ENCODE results near the gene OR51T1. TPM values are rescaled to one million over a fixed set of nuclear protein-coding genes. Genes with fewer than 3 reads are reported as not detected.

The OR51T1 gene
- total and polyA plus RNA-seq, 2 donors, result not detected

GRCh38 chr11:4921796-4922195 lies 40.1 kb downstream of the OR51T1 start:
- WGBS, result 83% methylated on average over 1 of the region's 1 CpG
- H3K36me3 ChIP-seq (ENCODE audit: control insufficient read depth in 2 of 2, insufficient read depth in 2 of 2, low read length in 1 of 2), result no peaks in the 10 kb centered on the region
- DNase-seq (ENCODE audit: low read depth in 6 of 9, low spot score in 9 of 9), result no peak
- H3K27me3 ChIP-seq (ENCODE audit: control insufficient read depth in 2 of 2, insufficient read depth in 1 of 2, low read length in 1 of 2), result no peaks in the 10 kb centered on the region
- H3K4me3 ChIP-seq (ENCODE audit: low read length in 2 of 2), result no peak overlapping the region
- H3K9me3 ChIP-seq (ENCODE audit: control insufficient read depth in 2 of 2, insufficient read depth in 1 of 2, low read length in 1 of 2), result no peaks in the 10 kb centered on the region
- no peak overlapping the region for H3K27ac ChIP-seq (ENCODE audit: low read depth in 1 of 2, low read length in 1 of 2)
- no peaks in the 10 kb centered on the region for H3K4me1 ChIP-seq (ENCODE audit: control insufficient read depth in 2 of 2, insufficient read depth in 2 of 2, low read length in 2 of 2)

DNA sequence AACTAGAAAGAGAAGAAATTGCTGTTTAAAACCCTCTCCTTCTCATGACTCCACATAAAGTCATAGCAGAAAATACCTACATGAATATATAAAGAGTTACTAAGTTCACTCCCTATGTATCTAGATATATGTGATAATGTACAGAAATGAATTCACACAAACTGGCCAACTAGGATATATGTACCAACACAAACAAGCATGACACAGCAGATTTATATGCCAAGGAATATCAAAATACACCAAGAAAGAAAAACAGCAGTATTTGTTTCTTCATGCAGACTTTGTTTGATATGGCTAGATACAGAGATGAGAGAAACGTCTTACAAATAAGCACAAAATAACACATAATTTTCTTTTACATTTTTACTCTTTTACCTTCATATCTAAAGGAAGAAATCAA lies 40.6 kb downstream of the OR51T1 start:
- WGBS, result 83% methylated on average over 1 of the region's 1 CpG
- no peaks in the 10 kb centered on the region for H3K4me1 ChIP-seq (ENCODE audit: control insufficient read depth in 2 of 2, insufficient read depth in 2 of 2, low read length in 2 of 2)
- H3K9me3 ChIP-seq (ENCODE audit: control insufficient read depth in 2 of 2, insufficient read depth in 1 of 2, low read length in 1 of 2), result no peaks in the 10 kb centered on the region
- H3K4me3 ChIP-seq (ENCODE audit: low read length in 2 of 2), result no peak overlapping the region
- DNase-seq (ENCODE audit: low read depth in 6 of 9, low spot score in 9 of 9), result no peak
- no peaks in the 10 kb centered on the region for H3K36me3 ChIP-seq (ENCODE audit: control insufficient read depth in 2 of 2, insufficient read depth in 2 of 2, low read length in 1 of 2)
- H3K27ac ChIP-seq (ENCODE audit: low read depth in 1 of 2, low read length in 1 of 2), result no peak overlapping the region
- no peaks in the 10 kb centered on the region for H3K27me3 ChIP-seq (ENCODE audit: control insufficient read depth in 2 of 2, insufficient read depth in 1 of 2, low read length in 1 of 2)

DNA sequence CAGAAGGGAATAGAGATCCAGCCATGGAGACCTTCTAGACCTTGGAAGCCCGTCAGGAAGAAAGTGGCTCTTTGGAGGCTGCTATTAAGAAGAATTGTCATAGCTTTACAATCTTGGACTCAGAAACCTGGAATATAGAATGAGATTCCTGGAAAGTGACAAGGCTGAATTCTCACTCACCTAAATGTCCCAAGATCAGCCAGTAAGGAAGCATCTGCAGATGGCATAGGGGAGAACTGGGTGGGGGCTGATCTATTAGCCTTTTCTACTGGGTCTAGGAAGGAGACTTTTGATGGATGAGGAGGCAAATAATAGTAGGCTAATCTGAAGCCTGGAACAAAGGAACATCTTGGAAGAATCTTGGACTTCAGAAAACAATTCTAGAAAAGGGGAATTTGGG lies 42.5 kb downstream of the OR51T1 start, which contains the start of gene OR51G1:
Gene OR51G1, minus strand, starts transcription at position 101 of the 400 bp plus-strand sequence. Its CDS starts 0 bp downstream, at position 101.
- 92% methylated on average over 1 of the region's 1 CpG for WGBS
- Histone ChIP-seq H3K27me3 (ENCODE audit: control insufficient read depth in 2 of 2, insufficient read depth in 1 of 2, low read length in 1 of 2) (no peaks in the 10 kb centered on the region), H3K9me3 (ENCODE audit: control insufficient read depth in 2 of 2, insufficient read depth in 1 of 2, low read length in 1 of 2) (no peaks in the 10 kb centered on the region), H3K27ac (ENCODE audit: low read depth in 1 of 2, low read length in 1 of 2) (no peak within 1 kb of the TSS), H3K36me3 (ENCODE audit: control insufficient read depth in 2 of 2, insufficient read depth in 2 of 2, low read length in 1 of 2) (no peaks in the 10 kb centered on the region), H3K4me3 (ENCODE audit: low read length in 2 of 2) (no peak within 1 kb of the TSS), H3K4me1 (ENCODE audit: control insufficient read depth in 2 of 2, insufficient read depth in 2 of 2, low read length in 2 of 2) (no peaks in the 10 kb centered on the region)
- no peak for DNase-seq (ENCODE audit: low read depth in 6 of 9, low spot score in 9 of 9)

GRCh38 chr11:4926608-4927007 lies 44.9 kb downstream of the OR51T1 start:
- Histone ChIP-seq H3K4me3 (ENCODE audit: low read length in 2 of 2) (no peak overlapping the region), H3K4me1 (ENCODE audit: control insufficient read depth in 2 of 2, insufficient read depth in 2 of 2, low read length in 2 of 2) (no peaks in the 10 kb centered on the region), H3K9me3 (ENCODE audit: control insufficient read depth in 2 of 2, insufficient read depth in 1 of 2, low read length in 1 of 2) (no peaks in the 10 kb centered on the region), H3K27me3 (ENCODE audit: control insufficient read depth in 2 of 2, insufficient read depth in 1 of 2, low read length in 1 of 2) (no peaks in the 10 kb centered on the region), H3K27ac (ENCODE audit: low read depth in 1 of 2, low read length in 1 of 2) (no peak overlapping the region), H3K36me3 (ENCODE audit: control insufficient read depth in 2 of 2, insufficient read depth in 2 of 2, low read length in 1 of 2) (no peaks in the 10 kb centered on the region)
- DNase-seq (ENCODE audit: low read depth in 6 of 9, low spot score in 9 of 9), result no peak

Other genes starting within 250 kb of the OR51T1 start
- gene OR51D1, start 244.4 kb upstream of the OR51T1 start, total RNA-seq, result not detected
- under 0.01 TPM for gene OR51D1, start 244.4 kb upstream of the OR51T1 start, polyA plus RNA-seq
- gene OR51E1, start 237.9 kb upstream of the OR51T1 start, total RNA-seq, result 0.33 TPM
- gene OR51E1, start 237.9 kb upstream of the OR51T1 start, polyA plus RNA-seq, result 0.68 TPM
- gene OR51E2, start 184.0 kb upstream of the OR51T1 start, total RNA-seq, result under 0.01 TPM
- 0.57 TPM for gene OR51E2, start 184.0 kb upstream of the OR51T1 start, polyA plus RNA-seq
- gene MMP26, start 177.1 kb upstream of the OR51T1 start, total RNA-seq, result 0.52 TPM
- gene MMP26, start 177.1 kb upstream of the OR51T1 start, polyA plus RNA-seq, result 1.9 TPM
- not detected for gene OR51F1, start 112.0 kb upstream of the OR51T1 start, total RNA-seq
- not detected for gene OR51F1, start 112.0 kb upstream of the OR51T1 start, polyA plus RNA-seq
- gene OR52R1, start 77.5 kb upstream of the OR51T1 start, total RNA-seq, result not detected
- not detected for gene OR52R1, start 77.5 kb upstream of the OR51T1 start, polyA plus RNA-seq
- not detected for gene OR51F2, start 60.6 kb upstream of the OR51T1 start, total RNA-seq
- gene OR51F2, start 60.6 kb upstream of the OR51T1 start, polyA plus RNA-seq, result not detected
- not detected for gene OR51S1, start 32.7 kb upstream of the OR51T1 start, total RNA-seq
- gene OR51S1, start 32.7 kb upstream of the OR51T1 start, polyA plus RNA-seq, result not detected
- gene OR51A7, start 21.9 kb downstream of the OR51T1 start, total RNA-seq, result not detected
- gene OR51A7, start 21.9 kb downstream of the OR51T1 start, polyA plus RNA-seq, result 0.05 TPM
- not detected for gene OR51G2, start 37.5 kb downstream of the OR51T1 start, total RNA-seq
- gene OR51G2, start 37.5 kb downstream of the OR51T1 start, polyA plus RNA-seq, result 0.02 TPM
- not detected for gene OR51G1, start 42.4 kb downstream of the OR51T1 start, total RNA-seq
- gene OR51G1, start 42.4 kb downstream of the OR51T1 start, polyA plus RNA-seq, result 0.02 TPM
- not detected for gene OR51A4, start 65.7 kb downstream of the OR51T1 start, total RNA-seq
- gene OR51A4, start 65.7 kb downstream of the OR51T1 start, polyA plus RNA-seq, result 0.02 TPM
- gene OR51A2, start 73.8 kb downstream of the OR51T1 start, total RNA-seq, result not detected
- gene OR51A2, start 73.8 kb downstream of the OR51T1 start, polyA plus RNA-seq, result not detected
- gene OR51L1, start 113.0 kb downstream of the OR51T1 start, total RNA-seq, result not detected
- gene OR51L1, start 113.0 kb downstream of the OR51T1 start, polyA plus RNA-seq, result under 0.01 TPM
- gene OR52J3, start 164.6 kb downstream of the OR51T1 start, total RNA-seq, result not detected
- gene OR52J3, start 164.6 kb downstream of the OR51T1 start, polyA plus RNA-seq, result not detected
- gene OR52E2, start 177.7 kb downstream of the OR51T1 start, total RNA-seq, result not detected
- gene OR52E2, start 177.7 kb downstream of the OR51T1 start, polyA plus RNA-seq, result not detected
- not detected for gene OR52E1, start 187.7 kb downstream of the OR51T1 start, total RNA-seq
- gene OR52E1, start 187.7 kb downstream of the OR51T1 start, polyA plus RNA-seq, result not detected

Data from thymus (tissue), 11 donors.